T-cell (primary cell): ENCODE data around the gene ESYT1. TPM values are rescaled to one million over a fixed set of nuclear protein-coding genes. Genes with fewer than 3 reads are reported as not detected.

Experiments used
- ATAC-seq, 4 experiments: fragments of 200-7000 bp in 3 of 4; fragments of 150-1000 bp in 1 of 4; cut with Tn5 transposase; replicated peaks in 1 of 4; 1 replicate in 3 of 4; 2 replicates in 1 of 4; pipeline ENCODE4 v1.10.0; 2021; ENCODE audit warnings: moderate library complexity in 3 of 4, mild to moderate bottlenecking in 2 of 4, moderate number of reproducible peaks in 1 of 4
- CTCF ChIA-PET, 2 donors: fragments of 300-600 bp; sonication (Branson Sonifier 250); formaldehyde crosslinking; loops; one replicate each; lab custom pipeline; 2022; ENCODE audit warnings: antibody characterized with exemption in 2 of 2; lab: Charles Lee
- POLR2A ChIA-PET, 2 donors: fragments of 300-600 bp; sonication (Branson Sonifier 250); formaldehyde crosslinking; loops; one replicate each; lab custom pipeline; 2022; ENCODE audit warnings: antibody characterized with exemption in 2 of 2; lab: Charles Lee
- DNase-seq, 35 experiments: peaks; one replicate each; pipeline versions ENCODE4 v3.0.0 to v3.0.0-alpha.2; 2013 to 2023
- H3K27ac ChIP-seq: one replicate; pipeline ENCODE4 v1.5.1; 2013; ENCODE audit warnings: low read length
- H3K27me3 ChIP-seq, 2 experiments: replicated peaks in 1 of 2; 1 replicate in 1 of 2; 2 replicates in 1 of 2; pipeline versions ENCODE4 v1.6.1 to v1.7.0; 2013; ENCODE audit warnings: low read length in 1 of 2, mixed read lengths in 1 of 2; ENCODE audit not compliant: control insufficient read depth in 2 of 2, insufficient read depth in 2 of 2; ENCODE audit errors: extremely low read depth in 1 of 2
- H3K36me3 ChIP-seq, 2 donors: 1 replicate in 1 of 2; 2 replicates in 1 of 2; pipeline versions ENCODE4 v1.6.1 to v1.7.0; 2013; ENCODE audit warnings: low read length in 1 of 2; ENCODE audit not compliant: control insufficient read depth in 2 of 2, insufficient read depth in 1 of 2; ENCODE audit errors: extremely low read depth in 1 of 2
- H3K4me1 ChIP-seq, 2 experiments: 1 replicate in 1 of 2; 2 replicates in 1 of 2; pipeline versions ENCODE4 v1.6.1 to v1.7.0; 2013; ENCODE audit warnings: low read length in 2 of 2, mixed read lengths in 1 of 2; ENCODE audit not compliant: insufficient read depth in 2 of 2, control insufficient read depth in 1 of 2; ENCODE audit errors: extremely low read depth in 1 of 2
- H3K4me3 ChIP-seq, 2 donors: 1 replicate in 1 of 2; 2 replicates in 1 of 2; pipeline versions ENCODE4 v1.5.1 to v1.7.0; 2013; ENCODE audit warnings: mild to moderate bottlenecking in 2 of 2, low read length in 1 of 2, moderate library complexity in 1 of 2; ENCODE audit not compliant: control insufficient read depth in 1 of 2; ENCODE audit errors: extremely low read depth in 1 of 2
- H3K9me3 ChIP-seq: 2 replicates; pipeline ENCODE4 v1.7.0; 2013
- H3K27ac Mint-ChIP-seq, 2 donors: one replicate each; pipeline ENCODE4 v1.8.0; 2020 to 2021; ENCODE audit warnings: mild to moderate bottlenecking in 2 of 2, mixed read lengths in 2 of 2
- H3K27me3 Mint-ChIP-seq, 2 donors: one replicate each; pipeline ENCODE4 v1.8.0; 2021 to 2022; ENCODE audit warnings: mixed read lengths in 2 of 2
- H3K36me3 Mint-ChIP-seq: one replicate; pipeline ENCODE4 v1.8.0; 2021; ENCODE audit warnings: mixed read lengths
- H3K4me1 Mint-ChIP-seq, 3 donors: one replicate each; pipeline ENCODE4 v1.8.0; 2020 to 2022; ENCODE audit warnings: mixed read lengths in 3 of 3, mild to moderate bottlenecking in 1 of 3
- H3K4me3 Mint-ChIP-seq, 3 donors: one replicate each; pipeline ENCODE4 v1.8.0; 2020 to 2022; ENCODE audit warnings: mild to moderate bottlenecking in 3 of 3, mixed read lengths in 3 of 3, moderate library complexity in 3 of 3
- H3K9me3 Mint-ChIP-seq, 3 donors: one replicate each; pipeline ENCODE4 v1.8.0; 2020 to 2022; ENCODE audit warnings: mixed read lengths in 3 of 3
- WGBS: methylation state at CpG from one replicate; pipeline ENCODE4 v1.1.5; 2013; ENCODE audit warnings: missing lambda C conversion rate; ENCODE audit not compliant: insufficient coverage; 5-methylcytosine and 5-hydroxymethylcytosine counted together
- total RNA-seq, 35 experiments: library from RNA in 6 of 35; stranded (reverse) in 6 of 35; fragments of 120-200 nt in 1 of 35; gene quantifications; one replicate each; pipeline versions ENCODE4 v1.2.1 to v1.2.4 and lab custom pipeline; 2013 to 2026

Gene ESYT1
- total RNA-seq, 5 donors from 2014 or later (not counting 1 experiment from before 2014, with no cell fraction given), result 181 to 298 (median 276) TPM

- ATAC-seq (no peak), DNase-seq (no peak)
- 90% methylated on average over 2 of the region's 6 CpGs for WGBS
- Mint-ChIP-seq H3K27ac (no peak overlapping the region), H3K9me3 (no peaks in the 10 kb centered on the region), H3K36me3 (peaks cover 74% of the 10 kb centered on the region), H3K27me3 (no peaks in the 10 kb centered on the region), H3K4me3 (no peak overlapping the region), H3K4me1 (peaks cover 65 to 78% (median 78%) of the 10 kb centered on the region in 3 donors)
- no peaks in the 10 kb centered on the region for H3K27me3 ChIP-seq
- peaks cover 43 to 75% of the 10 kb centered on the region in 2 experiments for H3K4me1 ChIP-seq
- no peaks in the 10 kb centered on the region for H3K9me3 ChIP-seq
- H3K4me3 ChIP-seq, result no peak overlapping the region
- peaks cover 17 to 94% of the 10 kb centered on the region in 2 donors for H3K36me3 ChIP-seq
- no peak overlapping the region for H3K27ac ChIP-seq
- ChIA-PET POLR2A (interaction anchor here in 1 of 2 donors (0.6 to 0.7 kb wide), 2 partner anchors 32 to 406 kb away, joined by 3 to 7 read pairs; no protein-coding TSS in a partner anchor), CTCF (no interaction called here)
Observed at GRCh38 chr12:56134897-56135296, 6.8 kb downstream of the ESYT1 start.

- ChIA-PET POLR2A (interaction anchor here (0.5 to 0.7 kb wide), 3 partner anchors 20 to 1617 kb away, joined by 4 to 5 read pairs (median 5); partner anchors contain the start of gene ZC3H10 (in 1 of the 2)), CTCF (interaction anchor here (0.8 to 4.2 kb wide), 4 partner anchors 11 to 84 kb away, joined by 3 to 16 read pairs (median 4); partner anchors contain the start of genes ESYT1 (in 1 of the 2) and RNF41 (in 1 of the 2))
- Mint-ChIP-seq H3K9me3 (no peaks in the 10 kb centered on the region), H3K27ac (peak overlapping the region; percentile 90 to 92), H3K27me3 (no peaks in the 10 kb centered on the region), H3K36me3 (peaks cover 69% of the 10 kb centered on the region), H3K4me3 (peak overlapping the region in 1 of 3 donors; percentile 64), H3K4me1 (peaks cover 60 to 76% (median 73%) of the 10 kb centered on the region in 3 donors)
- peak; percentile 44 to 55 (median 48) for ATAC-seq
- Histone ChIP-seq H3K36me3 (peaks cover 9 to 93% of the 10 kb centered on the region in 2 donors), H3K9me3 (no peaks in the 10 kb centered on the region), H3K27me3 (no peaks in the 10 kb centered on the region), H3K4me1 (peaks cover 33 to 66% of the 10 kb centered on the region in 2 experiments), H3K27ac (peak overlapping the region; percentile 5), H3K4me3 (peak overlapping the region in 1 of 2 donors; percentile 10)
- peak in 1 of 35 experiments; percentile 23 for DNase-seq
- 0% methylated on average over 1 of the region's 14 CpGs for WGBS
Observed at GRCh38 chr12:56137853-56138571, 9.9 kb downstream of the ESYT1 start.

- Mint-ChIP-seq H3K27me3 (no peaks in the 10 kb centered on the region), H3K4me1 (peaks cover 57 to 65% (median 62%) of the 10 kb centered on the region in 3 donors), H3K4me3 (no peak overlapping the region), H3K27ac (peak overlapping the region; percentile 83 to 85), H3K9me3 (no peaks in the 10 kb centered on the region), H3K36me3 (peaks cover 63% of the 10 kb centered on the region)
- ATAC-seq (no peak), DNase-seq (no peak)
- Histone ChIP-seq H3K36me3 (peaks cover 15 to 80% of the 10 kb centered on the region in 2 donors), H3K9me3 (no peaks in the 10 kb centered on the region), H3K4me3 (no peak overlapping the region), H3K27ac (peak overlapping the region; percentile 15), H3K4me1 (peaks cover 27 to 51% of the 10 kb centered on the region in 2 experiments), H3K27me3 (no peaks in the 10 kb centered on the region)
- ChIA-PET POLR2A (interaction anchor here in 1 of 2 donors (0.6 kb wide), 2 partner anchors 319 to 336 kb away, joined by 3 read pairs; no protein-coding TSS in a partner anchor), CTCF (interaction anchor here in 1 of 2 donors (0.6 to 1.2 kb wide), 2 partner anchors 9 to 114 kb away, joined by 3 read pairs; no protein-coding TSS in a partner anchor)
- 96% methylated on average over 8 of the region's 19 CpGs for WGBS
Observed at GRCh38 chr12:56141946-56142784, 14.1 kb downstream of the ESYT1 start.

GRCh38 chr12:56143217-56143616 lies 15.2 kb downstream of the ESYT1 start:
- ATAC-seq (peak in 3 of 4 experiments; percentile 73 to 79 (median 77)), DNase-seq (peak in 1 of 35 experiments; percentile 18)
- no peaks in the 10 kb centered on the region for H3K27me3 Mint-ChIP-seq
- H3K36me3 ChIP-seq, result peaks cover 13 to 70% of the 10 kb centered on the region in 2 donors
- H3K36me3 Mint-ChIP-seq, result peaks cover 55% of the 10 kb centered on the region
- ChIA-PET CTCF (interaction anchor here in 1 of 2 donors (0.5 kb wide), 1 partner anchor 200 kb away, joined by 4 read pairs; no protein-coding TSS in a partner anchor), POLR2A (interaction anchor here (0.6 to 2.2 kb wide), 2 partner anchors 15 to 114 kb away, joined by 3 to 7 read pairs; partner anchors contain the start of gene ESYT1 (in 1 of the 2))
- H3K9me3 ChIP-seq, result no peaks in the 10 kb centered on the region
- peak overlapping the region; percentile 83 to 85 for H3K27ac Mint-ChIP-seq
- 60% methylated on average over 1 of the region's 4 CpGs for WGBS
- H3K4me3 ChIP-seq, result no peak overlapping the region
- no peaks in the 10 kb centered on the region for H3K27me3 ChIP-seq
- H3K4me1 ChIP-seq, result peaks cover 17 to 40% of the 10 kb centered on the region in 2 experiments
- H3K4me1 Mint-ChIP-seq, result peaks cover 47 to 54% (median 52%) of the 10 kb centered on the region in 3 donors
- peak overlapping the region; percentile 39 for H3K27ac ChIP-seq
- H3K4me3 Mint-ChIP-seq, result no peak overlapping the region
- no peaks in the 10 kb centered on the region for H3K9me3 Mint-ChIP-seq

GRCh38 chr12:56143870-56144269 lies 15.8 kb downstream of the ESYT1 start:
- Histone ChIP-seq H3K36me3 (peaks cover 13 to 63% of the 10 kb centered on the region in 2 donors), H3K9me3 (no peaks in the 10 kb centered on the region), H3K27me3 (no peaks in the 10 kb centered on the region), H3K27ac (no peak overlapping the region), H3K4me1 (peaks cover 11 to 34% of the 10 kb centered on the region in 2 experiments), H3K4me3 (no peak overlapping the region)
- H3K9me3 Mint-ChIP-seq, result no peaks in the 10 kb centered on the region
- peaks cover 49% of the 10 kb centered on the region for H3K36me3 Mint-ChIP-seq
- POLR2A ChIA-PET, result interaction anchor here (0.8 to 2.2 kb wide), 2 partner anchors 8 to 16 kb away, joined by 4 to 7 read pairs; partner anchors contain the start of gene ESYT1 (in 1 of the 2)
- H3K27me3 Mint-ChIP-seq, result no peaks in the 10 kb centered on the region
- CTCF ChIA-PET, result no interaction called here
- DNase-seq (no peak), ATAC-seq (no peak)
- H3K4me1 Mint-ChIP-seq, result peaks cover 40 to 48% (median 45%) of the 10 kb centered on the region in 3 donors
- peak overlapping the region; percentile 83 to 85 for H3K27ac Mint-ChIP-seq
- 93% methylated on average over 5 of the region's 8 CpGs for WGBS
- H3K4me3 Mint-ChIP-seq, result no peak overlapping the region
